Measurements from ENCODE around the gene SELENOO.

The SELENOO gene

GRCh38 chr22:50171965-50172421, 28.8 kb upstream of the SELENOO start:
- no peak for DNase-seq (ENCODE audit: low read depth in 1 of 2, low spot score in 1 of 2)

GRCh38 chr22:50173311-50173982, 27.4 kb upstream of the SELENOO start:
- no peak for DNase-seq (ENCODE audit: low read depth in 1 of 2, low spot score in 1 of 2)

DNA sequence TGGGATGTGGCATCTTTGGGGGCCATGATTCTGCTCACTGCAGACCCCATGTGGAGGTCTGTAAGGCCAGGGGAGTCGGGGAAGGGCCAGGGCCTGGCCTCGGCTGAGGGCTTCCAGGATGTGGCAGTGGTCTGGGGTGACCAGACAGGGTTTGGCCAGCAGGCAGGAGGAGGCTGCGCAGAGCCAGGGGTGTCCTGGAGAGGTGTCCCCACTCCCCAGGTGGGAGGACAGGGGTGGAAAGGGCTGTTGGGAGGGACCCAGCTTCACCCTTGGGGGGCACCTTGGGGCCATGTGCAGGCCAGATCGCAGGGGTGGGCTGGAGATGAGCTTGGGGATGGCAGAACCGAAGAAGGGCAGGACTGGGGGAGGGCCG, 26.8 kb upstream of the SELENOO start:
- no peak for DNase-seq (ENCODE audit: low read depth in 1 of 2, low spot score in 1 of 2)

- no peak for DNase-seq (ENCODE audit: low read depth in 1 of 2, low spot score in 1 of 2)
Measured at GRCh38 chr22:50174382-50175190, 26.2 kb upstream of the SELENOO start.

DNA sequence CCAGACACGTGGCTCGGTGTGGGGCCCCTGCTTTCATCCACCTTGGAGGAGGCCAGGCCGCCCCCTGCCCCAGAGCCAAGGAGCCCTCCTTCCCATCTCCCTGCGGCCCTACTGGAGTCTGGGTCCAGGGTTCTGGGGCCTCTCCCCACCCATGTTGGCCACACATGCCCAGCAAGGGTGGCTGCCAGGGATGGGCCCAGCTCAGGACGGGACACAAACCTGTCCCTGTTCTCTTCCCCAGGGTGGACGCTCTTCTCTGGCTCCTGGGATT, 25.7 kb upstream of the SELENOO start:
- DNase-seq (ENCODE audit: low read depth in 1 of 2, low spot score in 1 of 2): no peak

- no peak for DNase-seq (ENCODE audit: low read depth in 1 of 2, low spot score in 1 of 2)
Measured at GRCh38 chr22:50175921-50176849, 24.6 kb upstream of the SELENOO start.

GRCh38 chr22:50176850-50177536, 23.8 kb upstream of the SELENOO start:
- DNase-seq (ENCODE audit: low read depth in 1 of 2, low spot score in 1 of 2): no peak

GRCh38 chr22:50177537-50178470, 23.0 kb upstream of the SELENOO start:
- no peak for DNase-seq (ENCODE audit: low read depth in 1 of 2, low spot score in 1 of 2)

DNA sequence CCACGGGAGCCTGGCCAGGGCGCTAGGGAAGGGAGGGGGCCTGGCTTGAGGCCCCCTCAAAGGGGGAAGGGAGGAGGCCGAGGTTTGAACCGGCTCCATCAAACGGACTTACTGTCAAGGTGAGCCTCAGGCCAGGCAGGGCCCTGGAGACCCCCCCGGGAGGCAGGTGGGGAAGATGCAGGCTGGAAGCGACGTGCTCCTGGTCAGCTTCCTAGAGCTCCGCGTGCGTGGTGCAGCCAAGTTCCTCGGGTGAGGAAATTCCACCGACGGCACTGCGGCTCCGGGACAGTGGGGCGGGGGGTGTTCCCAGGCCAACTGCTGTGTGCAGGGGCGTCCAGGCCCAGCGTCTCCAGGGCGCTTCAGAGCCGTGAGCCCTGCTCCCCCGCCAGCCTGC, 22.3 kb upstream of the SELENOO start:
- no peak for DNase-seq (ENCODE audit: low read depth in 1 of 2, low spot score in 1 of 2)

GRCh38 chr22:50178871-50179869, 21.6 kb upstream of the SELENOO start:
- DNase-seq (ENCODE audit: low read depth in 1 of 2, low spot score in 1 of 2): no peak

DNA sequence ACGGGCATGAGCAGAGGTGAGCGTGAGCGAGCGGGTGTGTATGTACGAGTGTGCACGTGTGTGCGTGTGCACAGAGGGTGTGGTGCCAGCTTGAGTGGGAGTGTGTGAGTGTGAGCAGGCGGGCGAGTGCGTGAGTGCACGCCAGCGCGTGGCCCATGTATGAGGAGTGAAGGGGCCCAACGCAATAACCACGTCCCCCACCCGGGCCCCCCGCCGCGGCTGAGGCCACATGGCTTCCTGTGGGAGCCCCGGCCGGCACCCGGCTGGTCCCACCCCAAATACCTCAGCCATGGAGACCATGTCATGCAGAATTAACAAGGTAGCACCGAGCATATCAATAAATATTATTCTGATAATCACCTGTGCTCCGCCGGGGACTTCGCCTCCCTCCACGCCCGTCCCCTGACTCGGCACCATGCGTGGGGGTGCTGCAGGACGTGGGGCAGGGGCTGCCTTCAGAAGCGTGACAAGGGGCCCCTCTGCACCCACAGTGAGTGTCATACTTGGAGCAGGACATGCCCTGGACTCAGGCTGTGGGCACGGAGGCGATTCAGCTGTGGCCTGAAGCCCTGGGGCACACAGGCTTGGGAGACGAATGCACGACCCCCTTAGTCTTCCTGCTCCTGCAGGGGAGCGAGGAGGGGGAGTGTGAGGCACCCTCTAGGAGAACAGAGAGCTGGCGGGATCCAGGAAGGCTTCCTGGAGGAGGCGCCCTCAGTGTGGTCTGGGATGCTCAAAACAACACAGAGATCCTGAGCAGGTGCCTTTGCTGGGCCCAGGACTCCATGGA, 20.7 kb upstream of the SELENOO start:
- no peak for DNase-seq (ENCODE audit: low read depth in 1 of 2, low spot score in 1 of 2)

GRCh38 chr22:50180727-50181521, 19.9 kb upstream of the SELENOO start:
- DNase-seq (ENCODE audit: low read depth in 1 of 2, low spot score in 1 of 2): no peak

GRCh38 chr22:50182176-50183081, 18.4 kb upstream of the SELENOO start:
- DNase-seq (ENCODE audit: low read depth in 1 of 2, low spot score in 1 of 2): no peak

DNA sequence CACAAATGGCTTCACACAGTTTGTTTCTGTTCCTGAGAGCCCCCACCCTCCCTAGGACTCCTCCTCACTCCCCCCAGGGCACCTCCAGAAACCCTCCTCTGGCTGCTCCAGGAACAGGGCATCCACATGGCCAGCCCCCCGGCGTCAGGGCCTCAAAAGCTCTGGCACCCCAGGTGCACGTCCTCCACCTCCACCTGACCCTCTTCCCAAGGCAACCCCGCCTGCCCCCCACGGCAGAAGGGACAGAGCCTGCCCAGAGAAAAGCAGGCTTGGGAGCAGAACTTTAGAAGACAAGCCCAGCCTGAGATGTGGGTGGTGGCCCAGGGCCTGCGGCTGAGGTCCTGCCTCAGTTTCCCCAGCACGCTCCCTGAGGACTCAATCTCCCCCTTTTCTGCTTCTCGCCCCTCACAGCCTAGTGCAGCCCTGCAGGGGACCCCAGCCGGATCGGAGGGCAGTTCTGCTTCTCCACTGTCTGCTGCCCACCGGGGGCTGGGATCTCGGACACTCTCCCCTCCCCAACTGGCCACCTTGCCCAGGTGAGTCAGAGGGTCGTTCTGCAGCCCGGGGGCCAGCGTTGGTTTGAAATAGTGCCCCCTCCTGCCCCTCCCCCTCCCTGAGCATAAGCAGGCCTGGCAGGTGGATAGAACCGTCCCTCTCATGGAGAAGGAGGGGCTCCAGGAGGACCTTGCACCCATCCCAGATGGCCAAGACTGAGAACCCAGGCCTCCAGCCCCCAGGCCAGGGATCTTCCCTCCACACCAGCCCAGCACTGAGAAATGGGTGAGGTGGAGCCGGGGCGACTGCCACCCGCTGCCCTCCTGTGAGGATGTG, 17.5 kb upstream of the SELENOO start:
- DNase-seq (ENCODE audit: low read depth in 1 of 2, low spot score in 1 of 2): no peak
